Measurements from ENCODE around the gene GATA5. TPM values are rescaled to one million over a fixed set of nuclear protein-coding genes. Genes with fewer than 3 reads are reported as not detected.

GATA5 gene
- total and polyA plus RNA-seq, 2 donors (not counting 3 experiments of a cell fraction or from before 2014, with no cell fraction given): not detected

- TF ChIP-seq JUN (IDR thresholded peaks at IDR 0.05; ENCODE audit: borderline replicate concordance, insufficient read depth, insufficient read length, low read depth): no peak
- TF ChIP-seq POLR2AphosphoS5 (IDR thresholded peaks at IDR 0.05; ENCODE audit: insufficient read depth, low read depth, low read length): no peak
- no peak for TF ChIP-seq FOS (IDR thresholded peaks at IDR 0.05; ENCODE audit: borderline replicate concordance, insufficient read depth, low read length)
- TF ChIP-seq, protein P1, sequence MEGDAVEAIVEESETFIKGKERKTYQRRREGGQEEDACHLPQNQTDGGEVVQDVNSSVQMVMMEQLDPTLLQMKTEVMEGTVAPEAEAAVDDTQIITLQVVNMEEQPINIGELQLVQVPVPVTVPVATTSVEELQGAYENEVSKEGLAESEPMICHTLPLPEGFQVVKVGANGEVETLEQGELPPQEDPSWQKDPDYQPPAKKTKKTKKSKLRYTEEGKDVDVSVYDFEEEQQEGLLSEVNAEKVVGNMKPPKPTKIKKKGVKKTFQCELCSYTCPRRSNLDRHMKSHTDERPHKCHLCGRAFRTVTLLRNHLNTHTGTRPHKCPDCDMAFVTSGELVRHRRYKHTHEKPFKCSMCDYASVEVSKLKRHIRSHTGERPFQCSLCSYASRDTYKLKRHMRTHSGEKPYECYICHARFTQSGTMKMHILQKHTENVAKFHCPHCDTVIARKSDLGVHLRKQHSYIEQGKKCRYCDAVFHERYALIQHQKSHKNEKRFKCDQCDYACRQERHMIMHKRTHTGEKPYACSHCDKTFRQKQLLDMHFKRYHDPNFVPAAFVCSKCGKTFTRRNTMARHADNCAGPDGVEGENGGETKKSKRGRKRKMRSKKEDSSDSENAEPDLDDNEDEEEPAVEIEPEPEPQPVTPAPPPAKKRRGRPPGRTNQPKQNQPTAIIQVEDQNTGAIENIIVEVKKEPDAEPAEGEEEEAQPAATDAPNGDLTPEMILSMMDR (IDR thresholded peaks at IDR 0.05; ENCODE audit: extremely low read depth in 1 of 2, insufficient read depth in 1 of 2, low read depth in 1 of 2, low read length in 2 of 2): no peak
- no peak for TF ChIP-seq EZH2 (IDR thresholded peaks at IDR 0.05; ENCODE audit: borderline replicate concordance, low read depth, low read length, severe bottlenecking)
- TF ChIP-seq MYC (IDR thresholded peaks at IDR 0.05; ENCODE audit: low read depth, low read length): no peak
- no peak for TF ChIP-seq POLR2A (IDR thresholded peaks at IDR 0.05; ENCODE audit: low read depth, low read length)
- TF ChIP-seq, protein P2, sequence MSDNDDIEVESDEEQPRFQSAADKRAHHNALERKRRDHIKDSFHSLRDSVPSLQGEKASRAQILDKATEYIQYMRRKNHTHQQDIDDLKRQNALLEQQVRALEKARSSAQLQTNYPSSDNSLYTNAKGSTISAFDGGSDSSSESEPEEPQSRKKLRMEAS (IDR thresholded peaks at IDR 0.05; ENCODE audit: insufficient read depth, insufficient read length): no peak
- no peak for TF ChIP-seq GATA2 (IDR thresholded peaks at IDR 0.05; ENCODE audit: insufficient read depth, insufficient read length, low read depth, low read length)
- BruUV-seq (replicated peaks): no TSS peak
- H3K27ac ChIP-seq (ENCODE audit: insufficient read depth, low read depth, low read length): no peak overlapping the region
- POLR2A ChIA-PET: interaction anchor here (0.8 kb wide), 1 partner anchor 101 kb away, joined by 3 read pairs; no protein-coding TSS in a partner anchor
- H2AFZ ChIP-seq (ENCODE audit: low read depth, low read length): no peak overlapping the region
- dilution Hi-C loops (cut with MboI; ENCODE audit: extremely low pct_ligation_motif_present, low sequenced_read_pairs) (no loop called here), intact Hi-C loops (cut with micrococcal nuclease) (loop anchor here (5.0 kb wide), 1 partner anchor 305 kb away; no protein-coding TSS in a partner anchor)
- no peaks in the 10 kb centered on the region for H3K4me1 ChIP-seq (ENCODE audit: control insufficient read depth, extremely low read depth, insufficient read depth, low read length)
- no peaks in the 10 kb centered on the region for H3K9me1 ChIP-seq (replicated peaks; ENCODE audit: control insufficient read depth, extremely low read depth, insufficient read depth, low read length)
- H3K36me3 ChIP-seq (ENCODE audit: control insufficient read depth in 2 of 2, extremely low read depth in 1 of 2, insufficient read depth in 2 of 2, low read length in 2 of 2): no peaks in the 10 kb centered on the region
- FAIRE-seq: no peak
- H3K4me3 ChIP-seq (replicated peaks in 1 of 3; ENCODE audit: insufficient read depth in 1 of 3, low read depth in 1 of 3, low read length in 3 of 3): no peak overlapping the region
- no peaks in the 10 kb centered on the region for H3K9me3 ChIP-seq (replicated peaks; ENCODE audit: control insufficient read depth, insufficient read depth, low read length)
- no peak overlapping the region for H3K9ac ChIP-seq (replicated peaks; ENCODE audit: extremely low read depth, insufficient read depth, low read length)
- no peak for DNase-seq (ENCODE audit: low read depth, low spot score)
- H4K20me1 ChIP-seq (replicated peaks; ENCODE audit: control insufficient read depth, extremely low read depth, insufficient read depth, low read length): no peaks in the 10 kb centered on the region
- CTCF ChIA-PET: interaction anchor here (1.6 to 2.0 kb wide), 2 partner anchors 114 to 289 kb away, joined by 5 to 9 read pairs; no protein-coding TSS in a partner anchor
- H3K27me3 ChIP-seq (ENCODE audit: control insufficient read depth in 2 of 2, insufficient read depth in 2 of 2, low read length in 2 of 2): no peaks in the 10 kb centered on the region
- H3K4me2 ChIP-seq (ENCODE audit: insufficient read depth, low read length): no peak overlapping the region
- no peaks in the 10 kb centered on the region for H3K79me2 ChIP-seq (ENCODE audit: control insufficient read depth, insufficient read depth, low read length)
Observed at GRCh38 chr20:62502496-62503095, 26.8 kb upstream of the GATA5 start.

All from endothelial cell of umbilical vein (primary cell).